NK-92 (cell line): ENCODE measurements around the gene TRANK1.

Experiments used
- DNase-seq: peaks from one replicate; lab custom pipeline; 2025; ENCODE audit not compliant: unreplicated experiment; lab: John Stamatoyannopoulos, UW

Gene TRANK1

GRCh38 chr3:36804295-36805055 lies 140.4 kb downstream of the TRANK1 start:
- DNase-seq = no peak

GRCh38 chr3:36803091-36803791 lies 141.6 kb downstream of the TRANK1 start:
- DNase-seq = no peak

- no peak for DNase-seq
Observed at GRCh38 chr3:36800533-36801116, 144.2 kb downstream of the TRANK1 start.

- no peak for DNase-seq
Observed at GRCh38 chr3:36796881-36797280, 148.0 kb downstream of the TRANK1 start.

GRCh38 chr3:36796161-36796560 lies 148.7 kb downstream of the TRANK1 start:
- no peak for DNase-seq

- DNase-seq = no peak
Observed at GRCh38 chr3:36795622-36796021, 149.2 kb downstream of the TRANK1 start.

- DNase-seq = no peak
Observed at GRCh38 chr3:36792342-36792741, 152.5 kb downstream of the TRANK1 start.

- DNase-seq = no peak
Observed at GRCh38 chr3:36790765-36791164, 154.1 kb downstream of the TRANK1 start.

GRCh38 chr3:36786921-36787890 lies 157.6 kb downstream of the TRANK1 start:
- no peak for DNase-seq

GRCh38 chr3:36784138-36784635 lies 160.7 kb downstream of the TRANK1 start:
- no peak for DNase-seq

GRCh38 chr3:36777424-36778218 lies 167.2 kb downstream of the TRANK1 start:
- DNase-seq = no peak
